ENCODE measurements around the gene ATP2B1. TPM values are rescaled to one million over a fixed set of nuclear protein-coding genes. Genes with fewer than 3 reads are reported as not detected.
"Not testable (repeated sequence)": the region's sequence is repeated elsewhere in the genome, so short reads cannot be mapped to it uniquely, and the experiment has no call there.

The ATP2B1 gene
- total and polyA plus RNA-seq, 3 donors from 2014 or later: 32.1 to 142 (median 98.7) TPM

GRCh38 chr12:89700191-89700810 lies 8.3 kb downstream of the ATP2B1 start:
- Histone ChIP-seq H3K27me3 (no peaks in the 10 kb centered on the region), H3K4me3 (no peak overlapping the region), H3K9me3 (no peaks in the 10 kb centered on the region), H3K27ac (no peak overlapping the region), H3K4me1 (no peaks in the 10 kb centered on the region), H3K36me3 (ENCODE audit: low read depth, missing control alignments) (no peaks in the 10 kb centered on the region)
- 86 to 92% methylated on average over 4 of the region's 4 CpGs for WGBS, 2 donors
- TF ChIP-seq POLR2A (IDR thresholded peaks at IDR 0.05) (no peak), CTCF (IDR thresholded peaks at IDR 0.05) (no peak)
- intact Hi-C loops (cut with DNase I; ENCODE audit: low total_unique reads): no loop called here
- DNase-seq: no peak

GRCh38 chr12:89698607-89699006 lies 10.0 kb downstream of the ATP2B1 start:
- intact Hi-C loops (cut with DNase I; ENCODE audit: low total_unique reads): no loop called here
- whole genome bisulfite sequencing, 2 donors: 72 to 87% methylated on average over 2 of the region's 2 CpGs
- TF ChIP-seq CTCF (IDR thresholded peaks at IDR 0.05) (no peak), POLR2A (IDR thresholded peaks at IDR 0.05) (no peak)
- no peaks in the 10 kb centered on the region for H3K27me3 ChIP-seq
- H3K4me3 ChIP-seq: no peak overlapping the region
- DNase-seq: no peak
- no peaks in the 10 kb centered on the region for H3K36me3 ChIP-seq (ENCODE audit: low read depth, missing control alignments)
- H3K4me1 ChIP-seq: peaks cover 11% of the 10 kb centered on the region
- no peaks in the 10 kb centered on the region for H3K9me3 ChIP-seq
- no peak overlapping the region for H3K27ac ChIP-seq

GRCh38 chr12:89697728-89698127 lies 10.9 kb downstream of the ATP2B1 start:
- H3K27me3 ChIP-seq; H3K36me3 ChIP-seq (ENCODE audit: low read depth, missing control alignments); H3K27ac ChIP-seq; DNase-seq; H3K9me3 ChIP-seq; intact Hi-C loops (cut with DNase I; ENCODE audit: low total_unique reads); H3K4me3 ChIP-seq: not testable (repeated sequence)
- H3K4me1 ChIP-seq: peaks cover 15% of the 10 kb centered on the region
- 96 to 97% methylated on average over 10 of the region's 10 CpGs for WGBS, 2 donors

- no peak for TF ChIP-seq CTCF (IDR thresholded peaks at IDR 0.05)
- no peak for TF ChIP-seq POLR2A (IDR thresholded peaks at IDR 0.05)
- H3K4me1 ChIP-seq: peaks cover 15% of the 10 kb centered on the region
- intact Hi-C loops (cut with DNase I; ENCODE audit: low total_unique reads): no loop called here
- no peak overlapping the region for H3K4me3 ChIP-seq
- H3K27ac ChIP-seq: no peak overlapping the region
- no peaks in the 10 kb centered on the region for H3K27me3 ChIP-seq
- H3K36me3 ChIP-seq (ENCODE audit: low read depth, missing control alignments): no peaks in the 10 kb centered on the region
- no peaks in the 10 kb centered on the region for H3K9me3 ChIP-seq
- DNase-seq: no peak
Measured at GRCh38 chr12:89697296-89697695, 11.3 kb downstream of the ATP2B1 start.

GRCh38 chr12:89695830-89696229 lies 12.8 kb downstream of the ATP2B1 start:
- TF ChIP-seq CTCF (IDR thresholded peaks at IDR 0.05) (no peak), POLR2A (IDR thresholded peaks at IDR 0.05) (no peak)
- no peaks in the 10 kb centered on the region for H3K27me3 ChIP-seq
- WGBS, 2 donors: 68 to 74% methylated on average over 1 of the region's 1 CpG
- no peak overlapping the region for H3K4me3 ChIP-seq
- H3K9me3 ChIP-seq: no peaks in the 10 kb centered on the region
- H3K27ac ChIP-seq: no peak overlapping the region
- H3K4me1 ChIP-seq: peaks cover 15% of the 10 kb centered on the region
- H3K36me3 ChIP-seq (ENCODE audit: low read depth, missing control alignments): no peaks in the 10 kb centered on the region
- intact Hi-C loops (cut with DNase I; ENCODE audit: low total_unique reads): no loop called here
- DNase-seq: no peak
